WTC11 (cell line): ENCODE data around the gene SCUBE1. TPM values are rescaled to one million over a fixed set of nuclear protein-coding genes. Genes with fewer than 3 reads are reported as not detected.

Experiments used
- ATAC-seq: fragments of 200-7000 bp; cut with Tn5 transposase; 2 replicates; pipeline ENCODE4 v1.10.0; 2021; ENCODE audit warnings: mild to moderate bottlenecking, moderate library complexity
- CTCF ChIA-PET: fragments of 300-600 bp; sonication (Branson Sonifier 250); formaldehyde crosslinking; loops from one replicate; lab custom pipeline; 2021; ENCODE audit warnings: antibody characterized with exemption; lab: Charles Lee
- POLR2A ChIA-PET: fragments of 350-600 bp; sonication (Branson Sonifier 250); formaldehyde crosslinking; loops from one replicate; lab custom pipeline; 2021; ENCODE audit warnings: antibody characterized with exemption; lab: Charles Lee
- DNase-seq: peaks from one replicate; pipeline ENCODE4 v3.0.0; 2021; ENCODE audit warnings: low spot score
- H3K27ac Mint-ChIP-seq: 2 replicates; pipeline ENCODE4 v1.8.0; 2021; ENCODE audit warnings: mixed read lengths
- H3K27me3 Mint-ChIP-seq: 2 replicates; pipeline ENCODE4 v1.8.0; 2021; ENCODE audit warnings: low read depth, mild to moderate bottlenecking, moderate library complexity, mixed read lengths
- H3K36me3 Mint-ChIP-seq: 2 replicates; pipeline ENCODE4 v1.8.0; 2021; ENCODE audit warnings: mixed read lengths
- H3K4me1 Mint-ChIP-seq: 2 replicates; pipeline ENCODE4 v1.8.0; 2022; ENCODE audit warnings: mixed read lengths
- H3K4me3 Mint-ChIP-seq: 2 replicates; pipeline ENCODE4 v1.8.0; 2021; ENCODE audit warnings: mild to moderate bottlenecking, moderate library complexity, mixed read lengths
- H3K9me3 Mint-ChIP-seq: 2 replicates; pipeline ENCODE4 v1.8.0; 2021; ENCODE audit warnings: mixed read lengths
- AFF4 ChIP-seq: sonication (generic); formaldehyde crosslinking; IDR thresholded peaks from 2 replicates; pipeline ENCODE4 v1.8.1; 2023; ENCODE audit warnings: mild to moderate bottlenecking, missing genetic modification reagents, borderline replicate concordance
- ATF1 ChIP-seq: sonication (generic); formaldehyde crosslinking; IDR thresholded peaks from 2 replicates; pipeline ENCODE4 v1.8.1; 2023; ENCODE audit warnings: mild to moderate bottlenecking, moderate library complexity, missing genetic modification reagents
- E2F1 ChIP-seq: sonication (generic); formaldehyde crosslinking; IDR thresholded peaks from 2 replicates; pipeline ENCODE4 v1.8.0; 2022; ENCODE audit warnings: mild to moderate bottlenecking, missing genetic modification reagents
- E2F5 ChIP-seq: sonication (generic); formaldehyde crosslinking; IDR thresholded peaks from 2 replicates; pipeline ENCODE4 v1.8.1; 2022; ENCODE audit warnings: mild to moderate bottlenecking, moderate library complexity, missing genetic modification reagents
- ESRRA ChIP-seq: sonication (generic); formaldehyde crosslinking; IDR thresholded peaks from 2 replicates; pipeline ENCODE4 v1.8.1; 2022; ENCODE audit warnings: mild to moderate bottlenecking, missing genetic modification reagents, borderline replicate concordance
- FOXP1 ChIP-seq: sonication (generic); formaldehyde crosslinking; IDR thresholded peaks from 2 replicates; pipeline ENCODE4 v1.8.0; 2022; ENCODE audit warnings: missing genetic modification reagents, mild to moderate bottlenecking, moderate library complexity, borderline replicate concordance
- GRHL2 ChIP-seq: fragments of 250-450 bp; sonication (Bioruptor Pico); IDR thresholded peaks from 2 replicates; pipeline ENCODE4 v1.8.0; 2022; ENCODE audit warnings: mild to moderate bottlenecking, moderate library complexity; ENCODE audit not compliant: insufficient replicate concordance, severe bottlenecking
- MXD4 ChIP-seq: fragments of 250-450 bp; sonication (Bioruptor Pico); IDR thresholded peaks from 2 replicates; pipeline ENCODE4 v1.8.0; 2021; ENCODE audit warnings: mild to moderate bottlenecking, moderate library complexity, borderline replicate concordance
- NR1H2 ChIP-seq: sonication (generic); formaldehyde crosslinking; IDR thresholded peaks from 2 replicates; pipeline ENCODE4 v1.9.0; 2021; ENCODE audit warnings: mild to moderate bottlenecking, moderate library complexity, missing genetic modification reagents
- NR2C2 ChIP-seq: sonication (generic); formaldehyde crosslinking; IDR thresholded peaks from 2 replicates; pipeline ENCODE4 v1.8.0; 2022; ENCODE audit warnings: mild to moderate bottlenecking, missing genetic modification reagents
- SMAD3 ChIP-seq: sonication (generic); formaldehyde crosslinking; IDR thresholded peaks from 2 replicates; pipeline ENCODE4 v1.8.0; 2022; ENCODE audit warnings: missing genetic modification reagents, mild to moderate bottlenecking, borderline replicate concordance
- SP1 ChIP-seq: sonication (generic); formaldehyde crosslinking; conservative IDR thresholded peaks from 2 replicates; pipeline ENCODE4 v1.8.1; 2022; ENCODE audit warnings: missing genetic modification reagents
- TEAD4 ChIP-seq: sonication (generic); formaldehyde crosslinking; IDR thresholded peaks from 2 replicates; pipeline ENCODE4 v1.8.0; 2022; ENCODE audit warnings: mild to moderate bottlenecking, missing genetic modification reagents
- ZBTB21 ChIP-seq: sonication (generic); formaldehyde crosslinking; IDR thresholded peaks from 2 replicates; pipeline ENCODE4 v1.8.1; 2023; ENCODE audit warnings: mild to moderate bottlenecking, missing genetic modification reagents, borderline replicate concordance
- ZNF396 ChIP-seq: fragments of 250-450 bp; sonication (Bioruptor Pico); IDR thresholded peaks from 2 replicates; pipeline ENCODE4 v1.8.0; 2021; ENCODE audit warnings: mild to moderate bottlenecking, moderate library complexity, borderline replicate concordance
- ZNF416 ChIP-seq: fragments of 250-450 bp; sonication (Bioruptor Pico); IDR thresholded peaks from 2 replicates; pipeline ENCODE4 v1.9.0; 2021; ENCODE audit warnings: mild to moderate bottlenecking, inconsistent platforms
- total RNA-seq: library from RNA; stranded (reverse); gene quantifications from 3 replicates; pipeline ENCODE4 v1.2.3, GENCODE V29; 2021
- TF ChIP-seq, protein P1 (sequence below): fragments of 250-450 bp; sonication (Bioruptor Pico); IDR thresholded peaks from 2 replicates; pipeline ENCODE4 v1.9.0; 2021; ENCODE audit warnings: mild to moderate bottlenecking, borderline replicate concordance

Gene SCUBE1
- total RNA-seq, 1 experiment from 2014 or later, result 6.9 TPM

GRCh38 chr22:43376765-43377547 is 33.8 kb upstream of the SCUBE1 start (continued):
- TF ChIP-seq SMAD3 (CRISPR knock-in tag) (no peak), ZNF416 (CRISPR knock-in tag) (no peak), ATF1 (CRISPR knock-in tag) (no peak), E2F5 (CRISPR knock-in tag) (no peak), ESRRA (CRISPR knock-in tag) (no peak), GRHL2 (CRISPR knock-in tag) (no peak), TEAD4 (CRISPR knock-in tag) (no peak), AFF4 (CRISPR knock-in tag) (no peak), MXD4 (CRISPR knock-in tag) (no peak), ZBTB21 (no peak)

DNA sequence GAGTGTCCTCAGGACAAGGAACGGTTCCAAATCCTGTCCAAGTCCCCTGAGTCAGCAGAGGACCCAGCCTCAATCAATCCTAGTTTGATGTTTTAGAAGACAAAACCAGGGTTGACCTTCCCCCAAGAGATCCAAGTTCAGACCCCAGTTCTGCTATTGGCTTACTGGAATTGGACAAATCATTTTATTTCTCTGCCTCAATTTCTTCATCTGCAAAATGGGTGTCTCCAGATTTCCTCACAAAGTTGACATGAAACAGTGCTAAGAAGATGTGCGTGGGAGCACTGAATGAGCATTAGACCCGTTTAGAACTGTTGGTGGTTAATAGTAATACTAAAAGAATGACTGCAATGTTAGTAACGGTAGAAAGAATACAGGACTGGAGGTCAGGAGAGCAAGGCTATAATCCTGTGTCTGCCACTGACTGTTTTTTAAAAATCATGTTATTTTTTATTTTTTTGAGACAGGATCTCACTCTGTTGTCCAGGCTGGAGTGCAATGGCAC is 32.8 kb upstream of the SCUBE1 start:
- ChIA-PET POLR2A (no interaction called here), CTCF (interaction anchor here (1.7 kb wide), 1 partner anchor 144 kb away, joined by 3 read pairs; no protein-coding TSS in a partner anchor)
- peaks cover 3% of the 10 kb centered on the region; the same call in 1 of the 2 replicates for H3K4me1 Mint-ChIP-seq
- DNase-seq, result no peak
- no peaks in the 10 kb centered on the region for H3K36me3 Mint-ChIP-seq
- H3K4me3 Mint-ChIP-seq, result no peak overlapping the region
- TF ChIP-seq NR1H2, result no peak
- no peak for TF ChIP-seq E2F5 (CRISPR knock-in tag)
- TF ChIP-seq, protein P1, sequence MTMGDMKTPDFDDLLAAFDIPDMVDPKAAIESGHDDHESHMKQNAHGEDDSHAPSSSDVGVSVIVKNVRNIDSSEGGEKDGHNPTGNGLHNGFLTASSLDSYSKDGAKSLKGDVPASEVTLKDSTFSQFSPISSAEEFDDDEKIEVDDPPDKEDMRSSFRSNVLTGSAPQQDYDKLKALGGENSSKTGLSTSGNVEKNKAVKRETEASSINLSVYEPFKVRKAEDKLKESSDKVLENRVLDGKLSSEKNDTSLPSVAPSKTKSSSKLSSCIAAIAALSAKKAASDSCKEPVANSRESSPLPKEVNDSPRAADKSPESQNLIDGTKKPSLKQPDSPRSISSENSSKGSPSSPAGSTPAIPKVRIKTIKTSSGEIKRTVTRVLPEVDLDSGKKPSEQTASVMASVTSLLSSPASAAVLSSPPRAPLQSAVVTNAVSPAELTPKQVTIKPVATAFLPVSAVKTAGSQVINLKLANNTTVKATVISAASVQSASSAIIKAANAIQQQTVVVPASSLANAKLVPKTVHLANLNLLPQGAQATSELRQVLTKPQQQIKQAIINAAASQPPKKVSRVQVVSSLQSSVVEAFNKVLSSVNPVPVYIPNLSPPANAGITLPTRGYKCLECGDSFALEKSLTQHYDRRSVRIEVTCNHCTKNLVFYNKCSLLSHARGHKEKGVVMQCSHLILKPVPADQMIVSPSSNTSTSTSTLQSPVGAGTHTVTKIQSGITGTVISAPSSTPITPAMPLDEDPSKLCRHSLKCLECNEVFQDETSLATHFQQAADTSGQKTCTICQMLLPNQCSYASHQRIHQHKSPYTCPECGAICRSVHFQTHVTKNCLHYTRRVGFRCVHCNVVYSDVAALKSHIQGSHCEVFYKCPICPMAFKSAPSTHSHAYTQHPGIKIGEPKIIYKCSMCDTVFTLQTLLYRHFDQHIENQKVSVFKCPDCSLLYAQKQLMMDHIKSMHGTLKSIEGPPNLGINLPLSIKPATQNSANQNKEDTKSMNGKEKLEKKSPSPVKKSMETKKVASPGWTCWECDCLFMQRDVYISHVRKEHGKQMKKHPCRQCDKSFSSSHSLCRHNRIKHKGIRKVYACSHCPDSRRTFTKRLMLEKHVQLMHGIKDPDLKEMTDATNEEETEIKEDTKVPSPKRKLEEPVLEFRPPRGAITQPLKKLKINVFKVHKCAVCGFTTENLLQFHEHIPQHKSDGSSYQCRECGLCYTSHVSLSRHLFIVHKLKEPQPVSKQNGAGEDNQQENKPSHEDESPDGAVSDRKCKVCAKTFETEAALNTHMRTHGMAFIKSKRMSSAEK (CRISPR knock-in tag), result no peak
- no peak for TF ChIP-seq E2F1 (CRISPR knock-in tag)
- no peak for TF ChIP-seq FOXP1 (CRISPR knock-in tag)
- no peak for TF ChIP-seq SP1
- no peak for TF ChIP-seq NR2C2
- TF ChIP-seq ZNF396, result no peak
- no peak for TF ChIP-seq AFF4 (CRISPR knock-in tag)
- H3K27me3 Mint-ChIP-seq, result peaks cover 9% of the 10 kb centered on the region; the same call in 1 of the 2 replicates
- ATAC-seq, result no peak
- H3K9me3 Mint-ChIP-seq, result peaks cover 10% of the 10 kb centered on the region
- no peak overlapping the region for H3K27ac Mint-ChIP-seq
